CD4-positive, alpha-beta T cell treated with Interleukin-4 for 4 hours (primary cell): Measurements from ENCODE around the gene RGS12.

ENCODE experiments used
- DNase-seq: peaks from one replicate; pipeline ENCODE4 v3.0.0-alpha.2; 2020

The RGS12 gene, protein sequence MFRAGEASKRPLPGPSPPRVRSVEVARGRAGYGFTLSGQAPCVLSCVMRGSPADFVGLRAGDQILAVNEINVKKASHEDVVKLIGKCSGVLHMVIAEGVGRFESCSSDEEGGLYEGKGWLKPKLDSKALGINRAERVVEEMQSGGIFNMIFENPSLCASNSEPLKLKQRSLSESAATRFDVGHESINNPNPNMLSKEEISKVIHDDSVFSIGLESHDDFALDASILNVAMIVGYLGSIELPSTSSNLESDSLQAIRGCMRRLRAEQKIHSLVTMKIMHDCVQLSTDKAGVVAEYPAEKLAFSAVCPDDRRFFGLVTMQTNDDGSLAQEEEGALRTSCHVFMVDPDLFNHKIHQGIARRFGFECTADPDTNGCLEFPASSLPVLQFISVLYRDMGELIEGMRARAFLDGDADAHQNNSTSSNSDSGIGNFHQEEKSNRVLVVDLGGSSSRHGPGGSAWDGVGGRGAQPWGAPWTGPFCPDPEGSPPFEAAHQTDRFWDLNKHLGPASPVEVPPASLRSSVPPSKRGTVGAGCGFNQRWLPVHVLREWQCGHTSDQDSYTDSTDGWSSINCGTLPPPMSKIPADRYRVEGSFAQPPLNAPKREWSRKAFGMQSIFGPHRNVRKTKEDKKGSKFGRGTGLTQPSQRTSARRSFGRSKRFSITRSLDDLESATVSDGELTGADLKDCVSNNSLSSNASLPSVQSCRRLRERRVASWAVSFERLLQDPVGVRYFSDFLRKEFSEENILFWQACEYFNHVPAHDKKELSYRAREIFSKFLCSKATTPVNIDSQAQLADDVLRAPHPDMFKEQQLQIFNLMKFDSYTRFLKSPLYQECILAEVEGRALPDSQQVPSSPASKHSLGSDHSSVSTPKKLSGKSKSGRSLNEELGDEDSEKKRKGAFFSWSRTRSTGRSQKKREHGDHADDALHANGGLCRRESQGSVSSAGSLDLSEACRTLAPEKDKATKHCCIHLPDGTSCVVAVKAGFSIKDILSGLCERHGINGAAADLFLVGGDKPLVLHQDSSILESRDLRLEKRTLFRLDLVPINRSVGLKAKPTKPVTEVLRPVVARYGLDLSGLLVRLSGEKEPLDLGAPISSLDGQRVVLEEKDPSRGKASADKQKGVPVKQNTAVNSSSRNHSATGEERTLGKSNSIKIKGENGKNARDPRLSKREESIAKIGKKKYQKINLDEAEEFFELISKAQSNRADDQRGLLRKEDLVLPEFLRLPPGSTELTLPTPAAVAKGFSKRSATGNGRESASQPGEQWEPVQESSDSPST (N-terminal part only)

DNA sequence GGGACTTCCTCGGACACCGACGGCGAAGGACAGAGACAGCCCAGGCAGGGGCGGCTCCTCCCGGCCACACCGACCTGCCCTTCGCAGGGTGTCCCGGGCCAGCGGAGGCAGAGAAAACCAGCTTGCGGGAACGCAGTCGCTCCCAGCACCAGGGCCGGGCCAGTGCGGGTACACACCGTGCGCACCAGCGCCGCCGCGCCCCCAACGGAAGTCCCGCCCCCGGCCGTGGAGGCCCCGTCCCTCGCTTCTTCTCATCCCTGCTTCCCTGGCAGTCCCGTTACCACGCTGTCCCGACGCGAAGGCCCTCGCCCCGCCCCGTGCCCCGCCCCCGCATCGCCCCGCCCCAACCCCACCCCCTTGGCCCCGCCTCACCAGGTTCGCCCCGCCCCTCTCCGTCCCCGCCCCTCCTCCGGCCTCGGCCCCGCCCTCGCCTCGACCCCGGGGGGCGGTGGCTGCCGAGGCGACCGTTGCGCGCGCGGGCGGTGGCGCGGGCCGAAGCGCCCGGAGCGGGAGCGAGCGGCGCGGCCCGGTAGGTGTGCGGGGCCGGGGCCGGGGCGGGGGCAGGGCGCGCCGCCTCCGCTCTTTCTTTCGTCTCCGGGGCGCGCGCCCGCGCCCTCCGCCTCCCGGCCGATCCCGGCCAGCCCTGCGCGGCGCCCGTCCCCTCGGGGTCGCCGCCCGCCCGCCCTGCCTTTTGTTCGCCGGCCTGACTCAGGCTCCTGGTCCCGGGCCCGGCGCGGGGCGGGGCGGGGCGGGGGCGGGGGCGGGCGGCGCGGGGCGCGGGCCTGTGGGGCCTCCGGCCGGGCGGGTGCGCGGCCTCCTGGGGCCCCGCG lies at the start of gene RGS12:
RGS12 (plus strand) TSS at position 451 of the 830 bp plus-strand sequence. CDS start 23,150 bp downstream, outside the sequence.
- peak; percentile 87 for DNase-seq

DNA sequence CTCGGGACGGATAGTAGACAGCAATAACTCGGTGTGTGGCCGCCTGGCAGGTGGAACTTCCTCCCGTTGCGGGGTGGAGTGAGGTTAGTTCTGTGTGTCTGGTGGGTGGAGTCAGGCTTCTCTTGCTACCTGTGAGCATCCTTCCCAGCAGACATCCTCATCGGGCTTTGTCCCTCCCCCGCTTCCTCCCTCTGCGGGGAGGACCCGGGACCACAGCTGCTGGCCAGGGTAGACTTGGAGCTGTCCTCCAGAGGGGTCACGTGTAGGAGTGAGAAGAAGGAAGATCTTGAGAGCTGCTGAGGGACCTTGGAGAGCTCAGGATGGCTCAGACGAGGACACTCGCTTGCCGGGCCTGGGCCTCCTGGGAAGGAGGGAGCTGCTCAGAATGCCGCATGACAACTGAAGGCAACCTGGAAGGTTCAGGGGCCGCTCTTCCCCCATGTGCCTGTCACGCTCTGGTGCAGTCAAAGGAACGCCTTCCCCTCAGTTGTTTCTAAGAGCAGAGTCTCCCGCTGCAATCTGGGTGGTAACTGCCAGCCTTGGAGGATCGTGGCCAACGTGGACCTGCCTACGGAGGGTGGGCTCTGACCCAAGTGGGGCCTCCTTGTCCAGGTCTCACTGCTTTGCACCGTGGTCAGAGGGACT lies 49.6 kb upstream of the RGS12 start:
- peak; percentile 2 for DNase-seq

DNA sequence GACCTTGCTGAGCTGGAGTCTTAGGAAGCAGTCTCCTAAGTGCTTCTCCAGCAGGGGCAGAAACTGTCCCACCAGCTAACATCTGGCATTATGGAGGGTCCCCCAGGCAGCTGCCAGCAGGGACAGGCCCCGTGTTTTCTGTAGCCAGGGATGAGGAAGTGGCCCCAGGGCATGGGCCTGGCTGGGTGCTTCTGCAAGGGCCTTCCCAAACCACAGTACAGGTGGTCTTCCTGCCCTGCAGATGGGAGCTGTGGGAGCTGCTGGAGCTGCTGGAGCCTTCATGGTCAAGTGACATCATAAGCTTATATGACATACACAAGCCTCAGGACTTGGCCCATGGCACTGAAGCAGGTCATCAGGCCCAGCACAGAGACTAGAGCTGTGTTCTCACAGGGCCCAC lies 48.8 kb upstream of the RGS12 start:
- no peak for DNase-seq

DNA sequence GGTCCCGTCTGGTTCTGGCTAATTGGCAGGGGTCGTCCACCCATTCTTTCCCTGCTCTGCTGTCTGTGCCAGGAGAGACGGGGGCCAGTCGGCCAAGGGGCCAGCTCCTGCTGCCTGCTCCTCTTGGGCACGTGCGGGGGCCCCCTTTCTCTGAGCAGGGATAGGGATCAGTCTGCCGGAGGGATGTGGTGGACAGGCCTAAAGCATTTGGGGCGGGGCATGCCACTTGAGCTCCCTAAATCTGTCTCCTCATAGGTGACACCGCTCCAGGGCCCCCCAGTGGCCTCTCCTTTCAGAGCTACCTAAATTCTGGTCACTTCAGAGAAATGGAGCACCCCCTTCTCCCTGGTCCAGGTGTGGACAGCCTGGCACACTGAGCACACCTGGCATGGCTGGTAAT lies 48.1 kb upstream of the RGS12 start:
- no peak for DNase-seq

DNA sequence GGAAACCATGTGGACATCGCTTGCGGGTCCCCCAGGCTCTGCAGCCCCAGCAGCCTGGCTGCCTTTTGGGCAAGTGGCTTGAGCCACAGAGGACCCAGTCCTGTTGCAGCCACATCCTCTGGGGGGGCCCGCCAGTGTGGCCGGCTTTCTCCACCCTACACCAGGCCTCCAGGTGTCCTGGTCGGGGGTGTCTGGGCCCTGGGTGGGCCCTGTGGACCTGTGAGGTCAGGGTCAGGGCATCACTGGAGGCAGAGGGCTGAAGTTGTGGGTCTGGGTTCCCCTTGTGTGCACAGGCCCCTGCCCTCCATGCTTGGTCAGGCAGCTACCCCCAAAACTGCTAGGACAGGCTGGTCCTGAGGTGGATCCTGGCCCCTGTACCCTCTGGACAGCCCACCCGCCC lies 47.1 kb upstream of the RGS12 start:
- DNase-seq, result no peak

DNA sequence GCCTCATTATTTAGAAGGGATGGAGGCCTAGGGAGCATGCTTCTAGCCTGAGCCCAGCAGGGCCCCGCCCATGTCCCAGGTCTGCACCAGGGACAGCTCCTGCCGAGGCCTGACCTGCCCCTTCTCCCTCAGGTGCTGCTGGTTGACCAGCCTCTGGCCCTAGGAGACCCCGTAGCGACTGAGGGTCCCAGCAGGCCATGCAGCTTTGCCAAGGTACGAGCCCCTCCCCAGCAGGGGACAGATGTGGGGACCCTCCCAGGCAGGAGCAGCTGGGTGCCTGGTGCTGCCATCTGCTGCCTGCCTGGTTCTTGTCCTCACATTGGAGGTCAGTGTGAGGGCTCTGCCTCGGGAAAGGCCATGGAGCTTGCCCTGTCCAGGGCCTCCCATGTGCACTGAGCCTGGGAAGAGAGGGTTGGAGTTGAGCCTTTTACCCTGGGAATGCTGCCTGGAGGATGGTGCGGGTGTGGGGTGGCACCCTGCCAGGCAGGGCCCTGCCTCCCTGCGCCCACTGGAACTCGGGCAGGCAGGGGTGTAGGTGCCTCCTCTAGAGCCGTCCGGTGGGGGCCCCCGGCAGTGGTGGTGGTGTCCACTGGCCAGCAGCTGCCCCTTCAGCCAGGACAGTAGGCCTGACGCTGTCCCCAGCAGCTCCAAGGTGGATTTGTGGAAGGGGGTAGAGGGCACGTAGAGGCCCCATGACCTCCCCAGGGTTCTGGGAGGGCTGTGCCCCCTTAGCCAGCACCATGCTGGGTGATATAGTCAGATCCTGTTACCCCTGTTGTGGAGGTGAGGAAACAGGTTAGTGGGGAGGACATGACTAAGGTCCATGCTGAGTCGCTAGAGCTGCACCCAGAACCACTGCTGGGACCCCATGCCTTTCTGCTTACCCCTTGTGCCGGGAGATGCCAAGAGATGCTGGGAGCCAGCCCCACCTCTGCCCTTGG lies 46.1 kb upstream of the RGS12 start:
- DNase-seq, result no peak

DNA sequence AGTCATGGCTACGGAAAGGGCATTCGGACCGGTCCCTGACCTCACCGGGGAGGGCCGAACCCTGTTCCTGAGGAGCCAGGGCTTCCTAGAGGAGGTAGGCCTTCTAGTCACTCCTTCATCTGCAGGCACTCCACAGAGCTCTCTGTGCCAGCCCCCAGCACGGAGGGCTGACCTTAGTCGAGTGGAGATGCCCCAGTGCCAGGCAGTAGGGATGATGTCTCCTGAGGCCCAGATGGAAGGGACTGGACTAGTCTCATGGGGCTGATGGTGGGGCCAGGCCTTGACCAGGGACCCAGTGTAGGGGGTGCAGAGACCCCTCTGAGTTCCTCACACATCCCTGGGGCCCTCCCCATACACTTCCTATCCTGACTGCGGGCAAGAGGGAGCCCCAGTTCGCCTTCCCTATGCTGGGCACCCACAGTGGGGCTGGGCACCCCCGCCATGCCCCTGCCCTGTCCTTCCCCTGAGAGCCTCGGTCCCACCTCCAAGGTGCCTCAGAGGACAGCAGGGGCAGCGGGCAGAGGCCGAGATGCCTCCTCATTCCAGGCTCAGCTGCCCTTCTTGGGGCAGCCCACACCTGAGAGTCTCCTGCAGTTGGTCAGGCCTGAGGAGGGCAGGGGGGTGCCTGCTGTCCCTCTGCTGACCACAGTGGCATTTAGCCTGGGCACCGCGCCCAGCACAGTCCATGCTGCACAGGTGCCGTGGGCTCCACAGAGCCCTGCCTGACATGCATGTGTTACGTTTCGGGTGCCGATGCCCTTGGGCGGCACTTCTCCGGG lies 45.2 kb upstream of the RGS12 start:
- DNase-seq, result no peak

DNA sequence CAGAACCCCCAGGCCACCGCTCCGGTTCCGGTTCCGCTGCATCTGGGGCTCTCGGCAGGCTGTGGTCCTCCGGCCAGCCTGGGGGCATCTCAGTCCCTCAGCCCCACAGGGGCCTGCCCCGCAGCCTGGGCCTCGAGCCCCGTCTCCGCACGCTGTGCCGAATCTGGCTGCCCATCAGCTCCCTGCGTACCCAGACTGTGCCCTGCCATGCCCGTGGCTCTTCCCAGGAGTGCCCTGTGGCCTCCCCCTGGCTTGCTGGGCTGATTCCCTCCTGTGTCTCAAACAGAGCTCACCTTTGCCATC lies 44.7 kb upstream of the RGS12 start:
- DNase-seq, result no peak

DNA sequence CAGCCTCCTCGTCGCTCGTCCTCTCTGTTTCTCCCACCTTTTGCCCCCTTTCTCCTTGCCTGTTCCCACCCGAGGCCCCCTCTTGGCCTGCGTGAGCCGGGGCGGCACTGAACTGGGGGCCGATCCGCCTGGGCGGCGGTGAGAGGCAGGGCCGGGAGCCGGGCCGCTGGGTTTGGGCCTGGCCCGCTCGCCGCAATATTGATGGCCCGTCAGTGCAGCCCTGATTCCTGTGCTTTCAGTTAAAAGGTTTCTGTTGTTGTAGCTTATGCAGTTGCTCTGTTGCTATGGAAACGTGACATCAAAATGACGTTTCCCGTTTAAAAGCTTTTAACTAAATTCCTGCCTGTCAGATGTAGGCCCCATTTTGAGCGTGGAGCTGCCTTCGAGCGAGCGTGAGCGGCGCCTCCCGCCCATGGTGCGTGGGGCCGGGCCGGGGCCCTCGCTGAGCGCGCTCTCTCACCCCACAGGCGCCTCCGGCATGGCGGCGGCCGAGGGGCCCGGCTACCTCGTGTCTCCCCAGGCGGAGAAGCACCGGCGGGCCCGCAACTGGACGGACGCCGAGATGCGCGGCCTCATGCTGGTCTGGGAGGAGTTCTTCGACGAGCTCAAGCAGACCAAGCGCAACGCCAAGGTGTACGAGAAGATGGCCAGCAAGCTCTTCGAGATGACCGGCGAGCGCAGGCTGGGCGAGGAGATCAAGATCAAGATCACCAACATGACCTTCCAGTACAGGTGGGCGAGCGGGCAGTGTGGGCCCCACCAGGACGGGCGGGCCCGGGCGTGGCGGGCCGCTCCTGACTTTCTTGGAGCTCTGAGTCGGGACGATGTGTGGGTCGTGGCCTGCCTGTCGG lies 43.8 kb upstream of the RGS12 start, which contains the start of gene MSANTD1:
MSANTD1 (plus strand) TSS at position 349 of the 851 bp plus-strand sequence; CDS start at position 413, 64 bp downstream.
- DNase-seq, result no peak

DNA sequence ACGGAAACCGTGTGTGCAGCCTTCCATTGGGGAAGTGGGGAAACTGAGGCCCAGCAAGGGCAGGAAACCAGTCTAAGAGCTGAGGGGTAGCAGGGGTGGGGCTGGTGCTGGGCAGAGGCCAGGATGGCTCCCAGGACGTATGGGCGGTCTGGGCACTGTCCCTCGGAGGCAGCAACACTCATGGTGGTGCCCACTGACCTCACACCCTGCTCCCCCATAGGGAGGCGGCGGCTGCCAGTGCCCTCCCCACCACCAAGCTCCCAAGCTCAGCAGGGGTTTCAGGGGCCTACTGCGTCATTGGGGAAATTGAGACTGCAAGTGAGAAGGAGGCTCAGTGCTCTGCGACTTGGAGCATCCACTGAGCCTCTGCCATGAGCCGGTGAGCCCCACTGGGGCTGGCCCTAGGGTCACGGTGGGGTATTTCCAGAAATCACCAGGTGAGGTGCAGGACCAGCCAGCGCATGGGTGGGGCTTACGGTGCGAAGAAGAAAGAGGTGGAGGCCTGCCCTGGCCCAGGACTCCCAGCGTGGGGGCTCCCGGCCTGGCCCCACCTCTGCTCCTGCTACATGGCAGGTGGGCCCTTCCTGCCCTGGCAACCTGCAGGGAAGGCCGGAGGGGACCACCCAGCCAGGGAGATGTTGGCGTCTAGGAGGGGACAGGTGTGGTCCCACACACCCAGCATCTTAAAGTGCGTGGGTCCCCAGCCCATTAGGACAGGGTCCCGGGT lies 42.9 kb upstream of the RGS12 start:
- no peak for DNase-seq

DNA sequence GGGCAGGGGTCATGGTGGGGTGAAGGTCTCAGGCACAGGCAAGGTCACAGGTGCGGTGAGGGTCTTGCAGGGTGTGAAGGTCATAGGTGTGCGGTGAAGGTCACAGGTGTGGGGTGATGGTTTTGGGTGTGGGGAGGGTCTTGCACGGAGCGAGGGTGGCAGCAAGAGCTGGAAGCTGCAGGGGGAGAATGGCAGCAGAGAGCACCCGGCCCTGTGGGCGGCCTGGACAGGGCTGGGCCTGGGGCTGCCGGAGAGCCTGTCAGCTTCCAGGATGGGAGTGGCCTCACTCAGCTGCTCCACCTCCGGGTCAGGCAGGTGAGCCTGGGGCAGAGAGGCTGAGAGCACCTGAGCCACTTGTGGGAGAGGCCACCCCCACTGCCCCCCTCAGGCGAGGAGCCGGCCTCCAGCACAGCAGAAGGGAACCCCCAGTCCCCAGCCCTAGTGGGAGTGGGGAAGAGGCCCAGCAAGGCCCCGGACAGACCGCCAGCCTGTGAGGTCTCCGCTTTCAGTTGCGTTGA lies 42.3 kb upstream of the RGS12 start:
- DNase-seq, result no peak

DNA sequence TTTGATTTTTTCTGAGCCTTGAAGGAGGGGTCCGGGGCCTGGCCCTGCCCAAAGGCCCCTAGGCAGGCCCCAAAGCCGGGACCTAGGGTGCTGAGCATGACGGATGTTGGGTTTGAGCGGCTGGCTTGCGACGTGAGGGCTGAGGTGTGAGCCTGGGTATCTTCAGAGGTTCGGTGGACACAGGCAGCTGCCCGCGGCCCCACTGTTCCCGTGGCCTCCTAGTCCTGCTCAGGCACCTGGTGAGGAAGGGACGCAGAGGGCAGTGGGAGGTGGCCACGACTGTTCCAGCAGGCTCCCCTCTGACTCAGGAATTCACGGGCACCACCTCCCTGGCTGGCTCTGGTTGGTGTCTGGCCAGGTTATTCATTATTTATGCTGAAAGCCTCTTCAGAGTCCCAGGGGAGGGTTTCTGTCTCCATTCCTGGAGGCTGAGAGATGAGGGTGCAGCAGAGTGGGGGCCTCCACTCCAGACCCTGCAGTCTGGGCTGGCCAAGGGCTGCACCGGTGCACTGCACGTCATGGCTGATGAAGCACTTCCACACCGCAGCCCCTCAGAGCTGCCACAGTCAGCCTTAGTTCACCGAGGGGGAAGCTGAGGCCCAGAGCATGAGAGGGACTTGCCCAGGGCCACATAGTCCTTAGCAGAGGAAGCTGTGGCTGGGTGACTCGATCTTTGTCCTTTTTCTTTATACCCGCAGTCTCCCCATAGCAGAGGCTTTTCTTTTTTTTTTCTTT lies 41.7 kb upstream of the RGS12 start:
- no peak for DNase-seq

DNA sequence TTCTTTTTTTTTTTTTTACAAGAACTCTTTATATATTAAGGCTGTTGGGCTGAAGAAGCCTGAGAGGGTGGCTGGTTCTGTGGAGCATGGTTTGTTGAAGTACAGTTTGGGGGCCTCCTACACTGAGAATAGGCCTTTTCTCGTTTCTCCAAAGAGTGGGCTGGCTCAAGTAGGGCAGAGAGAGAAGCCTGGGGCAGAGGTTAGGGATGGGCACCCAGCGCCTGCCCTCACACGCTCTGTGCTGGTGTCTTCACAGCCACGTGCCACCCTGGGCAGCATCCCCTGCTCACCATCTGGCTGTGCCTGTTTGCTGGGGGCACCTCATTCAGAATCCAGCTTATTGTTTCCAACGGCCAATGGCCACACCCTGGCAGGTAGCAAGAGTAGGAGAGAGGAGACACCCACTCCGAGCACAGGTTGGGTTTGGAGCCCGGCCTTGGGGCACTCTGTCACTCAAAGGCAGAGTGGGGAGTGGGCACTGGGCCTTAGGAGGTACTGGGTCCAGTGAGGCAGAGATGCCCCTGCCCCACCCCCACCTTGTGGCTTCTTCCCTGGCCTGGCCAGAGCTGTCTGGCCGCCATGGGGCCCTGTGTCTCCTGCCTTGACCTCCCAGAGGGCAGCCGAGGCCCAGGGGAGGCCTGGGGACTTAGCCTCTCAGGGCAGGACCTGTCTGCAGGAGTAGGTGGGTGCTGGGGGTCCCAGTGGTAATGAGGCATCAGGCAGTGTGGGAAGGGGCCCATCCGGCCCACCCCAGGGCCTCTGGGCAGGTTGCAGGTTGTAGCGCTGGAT lies 40.9 kb upstream of the RGS12 start:
- DNase-seq, result no peak

DNA sequence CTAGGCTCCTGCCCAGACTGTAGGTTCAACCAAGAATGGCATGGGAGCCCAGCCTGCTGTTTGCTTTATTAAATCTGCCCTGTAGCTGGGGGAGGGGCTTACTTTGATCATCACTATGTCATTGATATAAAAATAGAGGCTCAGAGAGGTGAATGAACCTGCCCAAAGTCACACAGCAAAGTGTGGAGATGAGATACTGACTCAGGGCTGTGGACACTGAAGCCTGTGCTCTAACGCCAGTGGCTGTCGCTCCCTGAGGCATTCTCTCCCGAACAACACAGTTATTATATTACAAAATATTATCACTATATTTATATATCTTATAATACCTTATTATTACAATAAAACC lies 40.4 kb upstream of the RGS12 start:
- no peak for DNase-seq

DNA sequence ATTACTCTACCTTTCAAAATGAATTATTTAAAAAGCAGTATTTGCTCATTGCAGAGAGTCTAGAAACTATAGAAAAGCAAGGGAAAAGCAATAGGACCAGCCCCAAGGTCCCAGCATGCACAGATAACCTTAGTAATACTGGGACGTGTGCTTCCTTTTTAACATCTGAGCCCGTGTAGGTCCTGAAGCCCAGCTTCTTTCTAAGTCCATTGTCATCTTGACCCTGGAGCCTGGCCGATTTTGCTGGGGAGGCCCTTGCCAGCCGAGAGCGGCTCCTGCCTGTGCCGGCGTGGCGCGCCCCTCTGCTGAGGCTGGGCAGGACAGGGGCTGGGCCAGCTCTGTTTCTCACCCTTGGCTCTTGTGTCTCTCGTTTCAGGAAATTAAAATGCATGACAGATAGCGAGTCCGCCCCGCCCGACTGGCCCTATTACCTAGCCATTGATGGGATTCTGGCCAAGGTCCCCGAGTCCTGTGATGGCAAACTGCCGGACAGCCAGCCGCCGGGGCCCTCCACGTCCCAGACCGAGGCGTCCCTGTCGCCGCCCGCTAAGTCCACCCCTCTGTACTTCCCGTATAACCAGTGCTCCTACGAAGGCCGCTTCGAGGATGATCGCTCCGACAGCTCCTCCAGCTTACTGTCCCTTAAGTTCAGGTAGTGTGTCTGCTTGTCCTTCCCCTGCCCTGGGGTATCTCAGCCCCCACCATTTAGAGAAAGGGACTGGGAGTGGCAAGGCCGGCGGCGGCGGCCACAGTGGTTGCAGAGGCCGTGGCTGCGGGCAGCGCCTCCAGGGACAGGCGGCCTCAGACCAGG lies 39.8 kb upstream of the RGS12 start:
- no peak for DNase-seq
